ENCODE results near the gene PHLDB3. TPM values are rescaled to one million over a fixed set of nuclear protein-coding genes. Genes with fewer than 3 reads are reported as not detected.

The PHLDB3 gene
- 7.8 TPM for total RNA-seq
- long read RNA-seq, partial matches to known transcripts, result 0 of 3 reads
- long read RNA-seq, other reads (novel, unspliced or antisense), result 3 of 3 reads

- ATAC-seq, result peak; percentile 61 to 66
- peak; percentile 58 for DNase-seq
Measured at GRCh38 chr19:43504426-43505185, at the start of gene PHLDB3. Gene PHLDB3, minus strand, starts transcription at chr19:43504746. Its CDS starts 628 bp downstream, at chr19:43504118.

GRCh38 chr19:43553656-43554055, 49.1 kb upstream of the PHLDB3 start:
- ATAC-seq (no peak), DNase-seq (no peak)
- Histone ChIP-seq H3K27me3 (ENCODE audit: low read depth) (no peaks in the 10 kb centered on the region), H3K9me3 (no peaks in the 10 kb centered on the region), H3K4me1 (peaks cover 5% of the 10 kb centered on the region), H3K4me3 (no peak overlapping the region), H3K27ac (no peak overlapping the region), H3K36me3 (peaks cover 91% of the 10 kb centered on the region)
- no peak for TF ChIP-seq CTCF (IDR thresholded peaks at IDR 0.05)
- intact Hi-C loops (cut with DNase I), result no loop called here

More at GRCh38 chr19:43504426-43505185, at the start of gene PHLDB3:
- Histone ChIP-seq H3K27ac (peak within 1 kb of the TSS; percentile 80), H3K36me3 (peaks cover 15% of the 10 kb centered on the region), H3K4me3 (peak within 1 kb of the TSS; percentile 77), H3K9me3 (no peaks in the 10 kb centered on the region), H3K4me1 (peaks cover 23% of the 10 kb centered on the region), H3K27me3 (ENCODE audit: low read depth) (no peaks in the 10 kb centered on the region)
- no peak for TF ChIP-seq CTCF (IDR thresholded peaks at IDR 0.05)
- intact Hi-C loops (cut with DNase I), result no loop called here

GRCh38 chr19:43552616-43553015, 48.1 kb upstream of the PHLDB3 start:
- H3K4me3 ChIP-seq, result no peak overlapping the region
- H3K27me3 ChIP-seq (ENCODE audit: low read depth), result no peaks in the 10 kb centered on the region
- no peaks in the 10 kb centered on the region for H3K4me1 ChIP-seq
- H3K36me3 ChIP-seq, result peaks cover 81% of the 10 kb centered on the region
- H3K9me3 ChIP-seq, result no peaks in the 10 kb centered on the region
- no peak for DNase-seq
- TF ChIP-seq CTCF (IDR thresholded peaks at IDR 0.05), result no peak
- intact Hi-C loops (cut with DNase I), result no loop called here
- no peak overlapping the region for H3K27ac ChIP-seq
- ATAC-seq, result no peak

GRCh38 chr19:43552198-43552450, 47.6 kb upstream of the PHLDB3 start:
- H3K4me1 ChIP-seq, result no peaks in the 10 kb centered on the region
- intact Hi-C loops (cut with DNase I), result no loop called here
- no peak for TF ChIP-seq CTCF (IDR thresholded peaks at IDR 0.05)
- no peaks in the 10 kb centered on the region for H3K9me3 ChIP-seq
- no peaks in the 10 kb centered on the region for H3K27me3 ChIP-seq (ENCODE audit: low read depth)
- H3K36me3 ChIP-seq, result peaks cover 81% of the 10 kb centered on the region
- no peak for DNase-seq
- H3K4me3 ChIP-seq, result no peak overlapping the region
- no peak for ATAC-seq
- no peak overlapping the region for H3K27ac ChIP-seq

- Histone ChIP-seq H3K9me3 (no peaks in the 10 kb centered on the region), H3K27ac (no peak overlapping the region), H3K4me1 (no peaks in the 10 kb centered on the region), H3K36me3 (peaks cover 75% of the 10 kb centered on the region), H3K27me3 (ENCODE audit: low read depth) (no peaks in the 10 kb centered on the region), H3K4me3 (no peak overlapping the region)
- intact Hi-C loops (cut with DNase I), result no loop called here
- no peak for TF ChIP-seq CTCF (IDR thresholded peaks at IDR 0.05)
- ATAC-seq (no peak), DNase-seq (no peak)
Measured at GRCh38 chr19:43551399-43552197, 47.1 kb upstream of the PHLDB3 start.

All from lower lobe of right lung (tissue), 2 donors.